HFF-Myc (cell line): ENCODE measurements around the gene SNAPC5.

Source experiments
- DNase-seq: peaks from one replicate; pipeline ENCODE4 v3.0.0-alpha.2; 2011; ENCODE audit warnings: low read depth; ENCODE audit errors: extremely low read depth
- H3K4me3 ChIP-seq: replicated peaks from 2 replicates; pipeline ENCODE4 v1.5.1; 2011; ENCODE audit warnings: low read depth, mild to moderate bottlenecking, control low read depth, low read length
- TF ChIP-seq, protein P1 (sequence below): IDR thresholded peaks from 2 replicates; pipeline ENCODE4 v1.5.1; 2012; ENCODE audit warnings: mild to moderate bottlenecking, low read depth, low read length, control low read depth; ENCODE audit errors: missing control alignments

Gene SNAPC5

GRCh38 chr15:66452420-66452819, 45.1 kb downstream of the SNAPC5 start:
- TF ChIP-seq, protein P1, sequence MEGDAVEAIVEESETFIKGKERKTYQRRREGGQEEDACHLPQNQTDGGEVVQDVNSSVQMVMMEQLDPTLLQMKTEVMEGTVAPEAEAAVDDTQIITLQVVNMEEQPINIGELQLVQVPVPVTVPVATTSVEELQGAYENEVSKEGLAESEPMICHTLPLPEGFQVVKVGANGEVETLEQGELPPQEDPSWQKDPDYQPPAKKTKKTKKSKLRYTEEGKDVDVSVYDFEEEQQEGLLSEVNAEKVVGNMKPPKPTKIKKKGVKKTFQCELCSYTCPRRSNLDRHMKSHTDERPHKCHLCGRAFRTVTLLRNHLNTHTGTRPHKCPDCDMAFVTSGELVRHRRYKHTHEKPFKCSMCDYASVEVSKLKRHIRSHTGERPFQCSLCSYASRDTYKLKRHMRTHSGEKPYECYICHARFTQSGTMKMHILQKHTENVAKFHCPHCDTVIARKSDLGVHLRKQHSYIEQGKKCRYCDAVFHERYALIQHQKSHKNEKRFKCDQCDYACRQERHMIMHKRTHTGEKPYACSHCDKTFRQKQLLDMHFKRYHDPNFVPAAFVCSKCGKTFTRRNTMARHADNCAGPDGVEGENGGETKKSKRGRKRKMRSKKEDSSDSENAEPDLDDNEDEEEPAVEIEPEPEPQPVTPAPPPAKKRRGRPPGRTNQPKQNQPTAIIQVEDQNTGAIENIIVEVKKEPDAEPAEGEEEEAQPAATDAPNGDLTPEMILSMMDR = no peak
- no peak overlapping the region for H3K4me3 ChIP-seq
- DNase-seq = no peak
